ENCODE measurements around the gene LIMA1.
A peak's percentile ranks its signal among the peaks of the same experiment; 100 is the strongest.

GRCh38 chr12:50283229-50283923 is at the start of gene LIMA1:
- TF ChIP-seq, protein P1, sequence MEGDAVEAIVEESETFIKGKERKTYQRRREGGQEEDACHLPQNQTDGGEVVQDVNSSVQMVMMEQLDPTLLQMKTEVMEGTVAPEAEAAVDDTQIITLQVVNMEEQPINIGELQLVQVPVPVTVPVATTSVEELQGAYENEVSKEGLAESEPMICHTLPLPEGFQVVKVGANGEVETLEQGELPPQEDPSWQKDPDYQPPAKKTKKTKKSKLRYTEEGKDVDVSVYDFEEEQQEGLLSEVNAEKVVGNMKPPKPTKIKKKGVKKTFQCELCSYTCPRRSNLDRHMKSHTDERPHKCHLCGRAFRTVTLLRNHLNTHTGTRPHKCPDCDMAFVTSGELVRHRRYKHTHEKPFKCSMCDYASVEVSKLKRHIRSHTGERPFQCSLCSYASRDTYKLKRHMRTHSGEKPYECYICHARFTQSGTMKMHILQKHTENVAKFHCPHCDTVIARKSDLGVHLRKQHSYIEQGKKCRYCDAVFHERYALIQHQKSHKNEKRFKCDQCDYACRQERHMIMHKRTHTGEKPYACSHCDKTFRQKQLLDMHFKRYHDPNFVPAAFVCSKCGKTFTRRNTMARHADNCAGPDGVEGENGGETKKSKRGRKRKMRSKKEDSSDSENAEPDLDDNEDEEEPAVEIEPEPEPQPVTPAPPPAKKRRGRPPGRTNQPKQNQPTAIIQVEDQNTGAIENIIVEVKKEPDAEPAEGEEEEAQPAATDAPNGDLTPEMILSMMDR (IDR thresholded peaks at IDR 0.05) = peak in 5 of 6 experiments; percentile 36 to 89 (median 80)
- TF ChIP-seq POLR2AphosphoS5 (IDR thresholded peaks at IDR 0.05) (peak; percentile 62 to 85), POLR2A (IDR thresholded peaks at IDR 0.05) (peak; percentile 22 to 92 (median 77)), EP300 (IDR thresholded peaks at IDR 0.05) (no peak)
